Endothelial cell of umbilical vein (primary cell): ENCODE measurements around the gene ATF7IP. TPM values are rescaled to one million over a fixed set of nuclear protein-coding genes. Genes with fewer than 3 reads are reported as not detected.

Experiments used
- BruUV-seq: library from RNA; stranded (reverse); fragments of 400-500 nt; replicated peaks from 2 replicates; lab custom pipeline; 2021; lab: Mats Ljungman, UMichigan
- CTCF ChIA-PET: fragments of 300-600, 350-600 bp; sonication (Branson Sonifier 250); formaldehyde crosslinking; loops from one replicate; lab custom pipeline; 2021; ENCODE audit warnings: antibody characterized with exemption, inconsistent platforms; lab: Charles Lee
- POLR2A ChIA-PET: fragments of 300-600, 350-600 bp; sonication (Branson Sonifier 250); formaldehyde crosslinking; loops from one replicate; lab custom pipeline; 2021; ENCODE audit warnings: antibody characterized with exemption, inconsistent platforms; lab: Charles Lee
- DNase-seq: peaks from one replicate; pipeline ENCODE4 v3.0.0-alpha.2; 2011; ENCODE audit warnings: low read depth, low spot score
- FAIRE-seq: peaks from 2 replicates; lab custom pipeline; 2011; peaks lifted over from hg19 to GRCh38; lab: Jason Lieb, UNC
- H2AFZ ChIP-seq: 2 replicates; pipeline ENCODE4 v1.6.0; 2012; ENCODE audit warnings: low read depth, low read length, control low read depth, inconsistent platforms
- H3K27ac ChIP-seq: 2 replicates; pipeline ENCODE4 v1.5.1; 2011; ENCODE audit warnings: low read depth, mild to moderate bottlenecking, control low read depth, low read length, moderate library complexity; ENCODE audit not compliant: insufficient read depth
- H3K27me3 ChIP-seq, 2 experiments: 2 replicates each; pipeline versions ENCODE4 v1.6.0 to v1.6.1; 2011; ENCODE audit warnings: low read length in 2 of 2, mixed read lengths in 1 of 2; ENCODE audit not compliant: control insufficient read depth in 2 of 2, insufficient read depth in 2 of 2
- H3K36me3 ChIP-seq, 2 experiments: 2 replicates in 1 of 2; 3 replicates in 1 of 2; pipeline ENCODE4 v1.5.1; 2011; ENCODE audit warnings: low read length in 2 of 2, mild to moderate bottlenecking in 1 of 2, moderate library complexity in 1 of 2; ENCODE audit not compliant: control insufficient read depth in 2 of 2, insufficient read depth in 2 of 2; ENCODE audit errors: extremely low read depth in 1 of 2
- H3K4me1 ChIP-seq: 3 replicates; pipeline ENCODE4 v1.5.1; 2011; ENCODE audit warnings: mild to moderate bottlenecking, low read length; ENCODE audit not compliant: control insufficient read depth, insufficient read depth; ENCODE audit errors: extremely low read depth
- H3K4me2 ChIP-seq: 2 replicates; pipeline ENCODE4 v1.6.1; 2011; ENCODE audit warnings: low read length, control low read depth, mixed read lengths; ENCODE audit not compliant: insufficient read depth
- H3K4me3 ChIP-seq, 3 experiments: fragments of 200-600 bp in 1 of 3; sonication (generic), shearing (Covaris generic) in 1 of 3; replicated peaks in 1 of 3; 2 replicates each; pipeline ENCODE4 v1.5.1; 2011 to 2016; ENCODE audit warnings: control low read depth in 3 of 3, low read length in 3 of 3, mild to moderate bottlenecking in 2 of 3, inconsistent platforms in 1 of 3, low read depth in 1 of 3, moderate library complexity in 1 of 3; ENCODE audit not compliant: insufficient read depth in 1 of 3
- H3K79me2 ChIP-seq: 2 replicates; pipeline ENCODE4 v1.6.0; 2012; ENCODE audit warnings: low read length, inconsistent platforms; ENCODE audit not compliant: control insufficient read depth, insufficient read depth
- H3K9ac ChIP-seq: replicated peaks from 2 replicates; pipeline ENCODE3; 2011; ENCODE audit warnings: low read length, control low read depth; ENCODE audit not compliant: insufficient read depth; ENCODE audit errors: extremely low read depth
- H3K9me1 ChIP-seq: replicated peaks from 3 replicates; pipeline ENCODE4 v1.6.0; 2011; ENCODE audit warnings: mild to moderate bottlenecking, low read length; ENCODE audit not compliant: control insufficient read depth, insufficient read depth; ENCODE audit errors: extremely low read depth
- H3K9me3 ChIP-seq: replicated peaks from 2 replicates; pipeline ENCODE4 v1.5.1; 2012; ENCODE audit warnings: low read length, inconsistent platforms; ENCODE audit not compliant: control insufficient read depth, insufficient read depth
- H4K20me1 ChIP-seq: replicated peaks from 2 replicates; pipeline ENCODE3; 2011; ENCODE audit warnings: mild to moderate bottlenecking, low read length; ENCODE audit not compliant: control insufficient read depth, insufficient read depth; ENCODE audit errors: extremely low read depth
- EZH2 ChIP-seq: IDR thresholded peaks from 2 replicates; pipeline ENCODE4 v1.6.1; 2012; ENCODE audit warnings: borderline replicate concordance, low read depth, mild to moderate bottlenecking, moderate library complexity, low read length, inconsistent platforms; ENCODE audit not compliant: severe bottlenecking
- FOS ChIP-seq: IDR thresholded peaks from 2 replicates; pipeline ENCODE4 v1.6.1; 2011; ENCODE audit warnings: mild to moderate bottlenecking, low read length, moderate library complexity, borderline replicate concordance; ENCODE audit not compliant: insufficient read depth
- GATA2 ChIP-seq: IDR thresholded peaks from 2 replicates; pipeline ENCODE4 v1.7.0; 2011; ENCODE audit warnings: low read depth, mild to moderate bottlenecking, moderate library complexity, mixed read lengths, low read length; ENCODE audit not compliant: insufficient read length, insufficient read depth
- JUN ChIP-seq: IDR thresholded peaks from 2 replicates; pipeline ENCODE4 v1.6.1; 2011; ENCODE audit warnings: borderline replicate concordance, low read depth; ENCODE audit not compliant: insufficient read length, insufficient read depth
- MYC ChIP-seq: IDR thresholded peaks from one replicate; pipeline ENCODE4 v1.6.1; 2011; ENCODE audit warnings: mild to moderate bottlenecking, low read depth, low read length
- POLR2A ChIP-seq: IDR thresholded peaks from 2 replicates; pipeline ENCODE4 v1.6.1; 2012; ENCODE audit warnings: low read depth, mild to moderate bottlenecking, control low read depth, low read length
- POLR2AphosphoS5 ChIP-seq: IDR thresholded peaks from 2 replicates; pipeline ENCODE4 v1.6.1; 2012; ENCODE audit warnings: low read depth, mild to moderate bottlenecking, control low read depth, low read length, moderate library complexity; ENCODE audit not compliant: insufficient read depth
- dilution Hi-C: fragments of 300-500 bp; cut with MboI; formaldehyde crosslinking; loops from one replicate; pipeline ENCODE4 v1.15.0; 2019; ENCODE audit warnings: low sequenced_read_pairs; ENCODE audit not compliant: extremely low pct_ligation_motif_present
- intact Hi-C: fragments of 100-400 bp; cut with micrococcal nuclease; formaldehyde crosslinking; loops from one replicate; pipeline ENCODE4 v1.10.0; 2022
- polyA plus RNA-seq, 4 experiments: library from polyadenylated mRNA; depleted of rRNA in 3 of 4; stranded (reverse) in 3 of 4; unstranded in 1 of 4; fragments of >200 nt; gene quantifications; 2 replicates each; pipeline versions ENCODE4 v1.2.1 to v1.2.3, GENCODE V29; 2011 to 2012; ENCODE audit warnings: missing spikeins in 1 of 4
- total RNA-seq: library from RNA; stranded (reverse); gene quantifications from 2 replicates; pipeline ENCODE4 v1.2.3, GENCODE V29; 2021
- TF ChIP-seq, protein P1 (sequence below), 2 donors: IDR thresholded peaks; 1 replicate in 1 of 2; 2 replicates in 1 of 2; pipeline ENCODE4 v1.5.1; 2011; ENCODE audit warnings: low read length in 2 of 2, mild to moderate bottlenecking in 2 of 2, moderate library complexity in 2 of 2, control low read depth in 1 of 2, inconsistent platforms in 1 of 2, low read depth in 1 of 2; ENCODE audit not compliant: insufficient read depth in 1 of 2; ENCODE audit errors: extremely low read depth in 1 of 2
- TF ChIP-seq, protein P2 (sequence below): IDR thresholded peaks from 2 replicates; pipeline ENCODE4 v1.6.1; 2011; ENCODE audit not compliant: insufficient read depth, insufficient read length

Gene ATF7IP
- total and polyA plus RNA-seq, 2 donors (not counting 3 experiments of a cell fraction or from before 2014, with no cell fraction given) = 14.5 to 73.5 TPM

DNA sequence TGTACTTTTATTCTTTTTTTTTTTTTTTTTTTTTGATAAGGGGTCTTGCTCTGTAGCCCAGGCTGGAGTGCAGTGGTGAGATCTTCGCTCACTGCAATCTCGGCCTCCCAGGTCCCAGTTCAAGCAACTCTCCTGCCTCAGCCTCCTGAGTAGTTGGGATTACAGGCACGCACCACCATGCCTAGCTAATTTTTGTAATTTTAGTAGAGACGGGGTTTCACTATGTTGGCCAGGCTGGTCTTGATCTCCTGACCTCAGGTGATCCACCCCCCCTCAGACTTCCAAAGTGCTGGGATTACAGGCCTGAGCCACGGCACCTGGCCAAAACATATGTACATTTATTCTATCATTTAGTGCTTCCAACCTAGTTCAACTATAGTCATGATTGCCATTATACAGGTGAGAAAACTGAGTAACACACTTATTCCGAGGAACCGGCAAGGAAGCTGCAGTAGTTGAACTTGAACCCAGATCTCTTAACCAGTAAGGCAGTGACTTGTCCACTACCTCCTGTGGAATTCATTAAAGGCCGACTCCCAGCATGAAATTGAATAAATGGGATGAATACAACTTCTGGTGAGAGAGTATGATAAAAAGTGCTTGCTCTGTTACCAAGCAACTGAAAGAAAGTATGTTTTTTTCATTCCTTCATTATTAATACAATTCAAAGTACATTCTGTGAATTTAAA, 755 bp upstream of the ATF7IP start:
- BruUV-seq = no TSS peak
- TF ChIP-seq FOS (no peak), MYC (no peak)
- ChIA-PET POLR2A (interaction anchor here (0.7 to 1.4 kb wide), 10 partner anchors 19 to 126 kb away, joined by 3 to 14 read pairs (median 6); no protein-coding TSS in a partner anchor), CTCF (interaction anchor here (0.9 to 2.2 kb wide), 14 partner anchors 12 to 197 kb away, joined by 4 to 63 read pairs (median 8); no protein-coding TSS in a partner anchor)
- Histone ChIP-seq H3K9ac (no peak overlapping the region), H3K36me3 (no peaks in the 10 kb centered on the region), H3K9me1 (no peaks in the 10 kb centered on the region), H3K4me2 (peak overlapping the region; percentile 72), H3K4me1 (peaks cover 17% of the 10 kb centered on the region), H3K9me3 (no peaks in the 10 kb centered on the region), H2AFZ (peak overlapping the region; percentile 74), H4K20me1 (no peaks in the 10 kb centered on the region), H3K27me3 (no peaks in the 10 kb centered on the region), H3K79me2 (peaks cover 36% of the 10 kb centered on the region), H3K27ac (peak overlapping the region; percentile 89), H3K4me3 (peak overlapping the region; percentile 25 to 98 (median 53))
- FAIRE-seq (no peak), DNase-seq (no peak)
- dilution Hi-C loops (no loop called here), intact Hi-C loops (loop anchor here (1.0 to 5.0 kb wide), 7 partner anchors 21 to 593 kb away; a partner anchor contains a TSS)

DNA sequence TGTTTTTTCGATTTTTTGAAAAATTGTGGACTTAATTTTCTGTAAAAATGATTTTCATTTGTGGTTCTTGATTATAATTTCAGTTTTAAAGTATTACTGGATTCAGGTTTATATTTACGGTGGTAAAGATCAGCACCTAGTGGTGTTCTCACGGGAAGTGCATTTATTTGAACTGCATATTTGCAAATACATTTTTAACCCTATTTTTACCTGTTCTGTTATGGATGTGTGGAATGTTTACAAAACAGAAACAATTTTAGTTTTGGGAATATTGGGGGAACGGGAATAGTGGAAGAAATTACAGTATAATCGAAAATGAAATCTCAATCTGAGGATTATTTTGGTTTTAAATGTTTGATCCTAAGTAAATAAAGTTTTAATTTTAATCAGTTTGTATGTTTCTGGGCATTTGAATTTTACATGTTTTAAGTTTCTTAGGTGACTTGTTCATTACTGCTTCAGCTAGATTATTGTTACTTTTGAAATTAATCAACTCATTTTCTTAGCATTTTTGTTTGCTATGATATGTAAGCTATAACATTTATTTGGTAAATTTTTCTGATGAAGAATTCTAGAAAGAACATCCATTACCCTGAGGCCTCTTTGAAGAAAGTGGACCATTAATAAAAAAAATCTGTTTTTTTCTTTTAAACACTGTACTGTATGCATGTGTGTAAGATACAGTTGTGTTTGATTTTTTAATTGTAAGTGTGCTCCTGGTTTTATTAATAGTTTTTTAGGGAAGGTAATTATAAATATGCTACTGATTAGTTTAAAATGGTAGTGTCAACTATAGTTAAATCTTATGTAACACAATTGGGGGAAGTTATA, 942 bp downstream of the ATF7IP start:
- CTCF ChIA-PET = interaction anchor here (1.0 to 2.2 kb wide), 14 partner anchors 10 to 127 kb away, joined by 3 to 63 read pairs (median 6); no protein-coding TSS in a partner anchor
- H3K4me2 ChIP-seq = peak overlapping the region; percentile 100
- no peaks in the 10 kb centered on the region for H3K27me3 ChIP-seq
- H3K79me2 ChIP-seq = peaks cover 49% of the 10 kb centered on the region
- H2AFZ ChIP-seq = no peak overlapping the region
- peak overlapping the region; percentile 53 to 98 (median 98) for H3K4me3 ChIP-seq
- no peak for DNase-seq
- H4K20me1 ChIP-seq = no peaks in the 10 kb centered on the region
- POLR2A ChIA-PET = interaction anchor here (1.0 to 1.4 kb wide), 6 partner anchors 19 to 109 kb away, joined by 3 to 14 read pairs (median 9); no protein-coding TSS in a partner anchor
- dilution Hi-C loops (no loop called here), intact Hi-C loops (loop anchor here (1.0 to 5.0 kb wide), 4 partner anchors 36 to 591 kb away; a partner anchor contains a TSS)
- peak overlapping the region; percentile 89 for H3K27ac ChIP-seq
- no peaks in the 10 kb centered on the region for H3K9me3 ChIP-seq
- BruUV-seq = TSS peak; percentile 88
- H3K4me1 ChIP-seq = peaks cover 17% of the 10 kb centered on the region
- H3K9me1 ChIP-seq = no peaks in the 10 kb centered on the region
- no peak for FAIRE-seq
- no peaks in the 10 kb centered on the region for H3K36me3 ChIP-seq
- TF ChIP-seq, protein P1, sequence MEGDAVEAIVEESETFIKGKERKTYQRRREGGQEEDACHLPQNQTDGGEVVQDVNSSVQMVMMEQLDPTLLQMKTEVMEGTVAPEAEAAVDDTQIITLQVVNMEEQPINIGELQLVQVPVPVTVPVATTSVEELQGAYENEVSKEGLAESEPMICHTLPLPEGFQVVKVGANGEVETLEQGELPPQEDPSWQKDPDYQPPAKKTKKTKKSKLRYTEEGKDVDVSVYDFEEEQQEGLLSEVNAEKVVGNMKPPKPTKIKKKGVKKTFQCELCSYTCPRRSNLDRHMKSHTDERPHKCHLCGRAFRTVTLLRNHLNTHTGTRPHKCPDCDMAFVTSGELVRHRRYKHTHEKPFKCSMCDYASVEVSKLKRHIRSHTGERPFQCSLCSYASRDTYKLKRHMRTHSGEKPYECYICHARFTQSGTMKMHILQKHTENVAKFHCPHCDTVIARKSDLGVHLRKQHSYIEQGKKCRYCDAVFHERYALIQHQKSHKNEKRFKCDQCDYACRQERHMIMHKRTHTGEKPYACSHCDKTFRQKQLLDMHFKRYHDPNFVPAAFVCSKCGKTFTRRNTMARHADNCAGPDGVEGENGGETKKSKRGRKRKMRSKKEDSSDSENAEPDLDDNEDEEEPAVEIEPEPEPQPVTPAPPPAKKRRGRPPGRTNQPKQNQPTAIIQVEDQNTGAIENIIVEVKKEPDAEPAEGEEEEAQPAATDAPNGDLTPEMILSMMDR (IDR thresholded peaks at IDR 0.05; ENCODE audit: extremely low read depth in 1 of 2, insufficient read depth in 1 of 2, low read depth in 1 of 2, low read length in 2 of 2) = no peak
- TF ChIP-seq MYC = no peak
- no peak for TF ChIP-seq FOS
- TF ChIP-seq POLR2A = no peak
- no peak for TF ChIP-seq POLR2AphosphoS5
- no peak for TF ChIP-seq JUN
- TF ChIP-seq, protein P2, sequence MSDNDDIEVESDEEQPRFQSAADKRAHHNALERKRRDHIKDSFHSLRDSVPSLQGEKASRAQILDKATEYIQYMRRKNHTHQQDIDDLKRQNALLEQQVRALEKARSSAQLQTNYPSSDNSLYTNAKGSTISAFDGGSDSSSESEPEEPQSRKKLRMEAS = no peak
- TF ChIP-seq GATA2 = no peak
- no peak for TF ChIP-seq EZH2
- H3K9ac ChIP-seq = peak overlapping the region; percentile 97
